GM23248 (cell line): Measurements from ENCODE around the gene KCNMA1. TPM values are rescaled to one million over a fixed set of nuclear protein-coding genes. Genes with fewer than 3 reads are reported as not detected.

Source experiments
- DNase-seq: peaks from one replicate; pipeline ENCODE4 v3.0.0-alpha.2; 2015
- H2AFZ ChIP-seq: fragments of 200-600 bp; sonication (generic); 2 replicates; pipeline ENCODE4 v1.6.1; 2016; ENCODE audit warnings: antibody characterized with exemption
- H3F3A ChIP-seq: fragments of 200-600 bp; sonication (generic); 2 replicates; pipeline ENCODE4 v1.6.1; 2016; ENCODE audit warnings: mild to moderate bottlenecking, antibody characterized with exemption, mixed run types; ENCODE audit not compliant: insufficient read depth
- H3K27ac ChIP-seq: fragments of 200-600 bp; sonication (generic); 2 replicates; pipeline ENCODE4 v1.5.1; 2016; ENCODE audit warnings: mild to moderate bottlenecking
- H3K27me3 ChIP-seq: fragments of 200-600 bp; sonication (generic); replicated peaks from 2 replicates; pipeline ENCODE4 v1.6.1; 2016; ENCODE audit warnings: mild to moderate bottlenecking; ENCODE audit not compliant: insufficient read depth
- H3K36me3 ChIP-seq: fragments of 200-600 bp; sonication (generic); 2 replicates; pipeline ENCODE4 v1.6.1; 2016; ENCODE audit warnings: low read depth, mild to moderate bottlenecking
- H3K4me1 ChIP-seq: fragments of 200-600 bp; sonication (generic); 2 replicates; pipeline ENCODE4 v1.6.1; 2016; ENCODE audit warnings: mild to moderate bottlenecking; ENCODE audit not compliant: insufficient read depth
- H3K4me2 ChIP-seq: fragments of 200-600 bp; sonication (generic); one replicate; pipeline ENCODE4 v1.6.1; 2016; ENCODE audit warnings: mild to moderate bottlenecking; ENCODE audit not compliant: unreplicated experiment
- H3K4me3 ChIP-seq: fragments of 200-600 bp; sonication (generic); 2 replicates; pipeline ENCODE4 v1.5.1; 2016; ENCODE audit warnings: mild to moderate bottlenecking
- H3K79me2 ChIP-seq: fragments of 200-600 bp; sonication (generic); 2 replicates; pipeline ENCODE4 v1.6.1; 2016; ENCODE audit warnings: mild to moderate bottlenecking; ENCODE audit not compliant: insufficient read depth
- H3K9ac ChIP-seq: fragments of 200-600 bp; sonication (generic); 2 replicates; pipeline ENCODE4 v1.6.1; 2016; ENCODE audit warnings: mild to moderate bottlenecking
- H3K9me2 ChIP-seq: fragments of 200-600 bp; sonication (generic); 2 replicates; pipeline ENCODE4 v1.6.1; 2016; ENCODE audit warnings: mixed run types, mild to moderate bottlenecking, moderate library complexity; ENCODE audit not compliant: insufficient read depth
- H3K9me3 ChIP-seq: fragments of 200-600 bp; sonication (generic); one replicate; pipeline ENCODE4 v1.6.1; 2017; ENCODE audit warnings: low read depth
- H4K20me1 ChIP-seq: fragments of 200-600 bp; sonication (generic); 2 replicates; pipeline ENCODE4 v1.6.0; 2016; ENCODE audit not compliant: insufficient read depth
- EZH2 ChIP-seq: fragments of 200-600 bp; sonication (generic); IDR thresholded peaks from 2 replicates; pipeline ENCODE4 v1.6.1; 2018; ENCODE audit warnings: antibody characterized with exemption, mild to moderate bottlenecking; ENCODE audit not compliant: insufficient read depth, poor library complexity, severe bottlenecking
- EZH2phosphoT487 ChIP-seq: fragments of 200-600 bp; sonication (generic); IDR thresholded peaks from 2 replicates; pipeline ENCODE4 v1.6.1; 2018; ENCODE audit warnings: antibody characterized with exemption, moderate library complexity, mild to moderate bottlenecking, low read depth; ENCODE audit not compliant: insufficient read depth
- WGBS, 2 experiments: methylation state at CpG; one replicate each; pipeline ENCODE4 v1.1.6; 2015 to 2017; ENCODE audit warnings: low lambda C conversion rate in 2 of 2, low coverage in 1 of 2; ENCODE audit errors: missing lambda C conversion rate in 2 of 2; 5-methylcytosine and 5-hydroxymethylcytosine counted together
- in situ Hi-C: fragments of 300-500 bp; cut with MboI; formaldehyde crosslinking; loops from 2 replicates; pipeline ENCODE4 v1.15.0; 2020
- polyA plus RNA-seq: library from polyadenylated mRNA; unstranded; fragments of >200 nt; fragmentation: Nextera tagmentation; extraction: Ambion mirVana; gene quantifications from 2 replicates; pipeline ENCODE4 v1.2.1, GENCODE V29; 2016
- total RNA-seq: library from RNA; depleted of rRNA; stranded (reverse); fragments of >200 nt; shearing (Covaris generic); gene quantifications from 2 replicates; pipeline ENCODE4 v1.2.3, GENCODE V29; 2014

Gene KCNMA1
- total and polyA plus RNA-seq, 2 experiments from 2014 or later, result 14.2 to 25.1 TPM

DNA sequence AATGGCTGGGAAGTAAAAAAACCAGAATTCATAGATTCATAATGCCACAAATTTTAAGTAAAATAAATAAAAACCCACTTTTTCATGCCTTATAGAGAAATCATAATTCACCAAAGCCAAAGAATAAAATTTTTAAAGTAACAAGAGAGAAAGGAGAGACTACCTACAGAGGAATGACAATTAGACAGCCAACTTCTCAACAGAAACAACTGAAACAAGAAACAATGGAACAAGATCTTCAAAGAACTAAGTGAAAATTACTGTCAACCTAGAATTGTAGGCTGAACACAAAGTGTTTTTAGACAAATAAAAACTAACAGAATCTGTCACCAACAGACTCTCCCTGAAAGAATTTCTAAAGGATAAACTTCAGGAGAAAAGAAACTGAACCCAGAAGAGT lies 15.6 kb upstream of the KCNMA1 start:
- no peaks in the 10 kb centered on the region for H3K79me2 ChIP-seq
- no peak overlapping the region for H3K9ac ChIP-seq
- no peaks in the 10 kb centered on the region for H3F3A ChIP-seq
- H3K4me1 ChIP-seq, result no peaks in the 10 kb centered on the region
- no peak overlapping the region for H3K4me3 ChIP-seq
- H3K36me3 ChIP-seq, result no peaks in the 10 kb centered on the region
- peaks cover 6% of the 10 kb centered on the region; the same call in 1 of the 2 replicates for H3K27me3 ChIP-seq
- TF ChIP-seq EZH2phosphoT487 (no peak), EZH2 (no peak)
- H4K20me1 ChIP-seq, result no peaks in the 10 kb centered on the region
- H3K4me2 ChIP-seq, result no peak overlapping the region
- in situ Hi-C loops, result no loop called here
- no peak for DNase-seq
- H3K27ac ChIP-seq, result no peak overlapping the region
- no peaks in the 10 kb centered on the region for H3K9me3 ChIP-seq
- no peaks in the 10 kb centered on the region for H3K9me2 ChIP-seq
- no peak overlapping the region for H2AFZ ChIP-seq

- H3K9me3 ChIP-seq, result no peaks in the 10 kb centered on the region
- H2AFZ ChIP-seq, result no peak overlapping the region
- no peak overlapping the region for H3K27ac ChIP-seq
- 71 to 75% methylated on average over 8 of the region's 8 CpGs for WGBS, 2 experiments
- no peak overlapping the region for H3K9ac ChIP-seq
- no peak for DNase-seq
- peaks cover 13% of the 10 kb centered on the region for H3K27me3 ChIP-seq
- H3K4me1 ChIP-seq, result no peaks in the 10 kb centered on the region
- no peaks in the 10 kb centered on the region for H3F3A ChIP-seq
- H3K9me2 ChIP-seq, result no peaks in the 10 kb centered on the region
- TF ChIP-seq EZH2phosphoT487, result no peak
- TF ChIP-seq EZH2, result no peak
- H3K4me3 ChIP-seq, result no peak overlapping the region
- H3K79me2 ChIP-seq, result no peaks in the 10 kb centered on the region
- no peaks in the 10 kb centered on the region for H4K20me1 ChIP-seq
- in situ Hi-C loops, result loop anchor here (10.0 kb wide), 1 partner anchor 395 kb away; no protein-coding TSS in a partner anchor
- H3K36me3 ChIP-seq, result no peaks in the 10 kb centered on the region
- no peak overlapping the region for H3K4me2 ChIP-seq
Observed at GRCh38 chr10:77649333-77650331, 12.0 kb upstream of the KCNMA1 start.

DNA sequence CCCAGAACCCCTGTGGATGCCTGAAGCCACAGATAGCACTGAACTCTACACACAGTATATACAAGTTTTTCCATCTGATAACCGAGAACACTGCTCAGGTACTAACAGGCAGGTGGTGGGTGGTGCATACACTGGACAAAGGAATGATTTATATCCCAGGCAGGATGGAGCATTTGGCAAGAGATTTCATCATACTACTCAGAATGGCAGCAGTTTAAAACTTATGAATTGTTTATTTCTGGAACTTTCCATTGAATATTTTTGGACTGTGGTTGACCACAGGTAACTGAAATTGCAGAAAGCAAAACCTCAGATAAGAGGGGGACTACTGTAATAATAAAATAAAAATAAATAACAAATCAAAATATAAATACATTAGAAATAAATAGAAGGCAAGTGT lies 10.9 kb upstream of the KCNMA1 start:
- no peak overlapping the region for H3K27ac ChIP-seq
- no peaks in the 10 kb centered on the region for H3F3A ChIP-seq
- no peak for TF ChIP-seq EZH2phosphoT487
- TF ChIP-seq EZH2, result no peak
- no peaks in the 10 kb centered on the region for H4K20me1 ChIP-seq
- H3K9ac ChIP-seq, result no peak overlapping the region
- no peak overlapping the region for H3K4me2 ChIP-seq
- WGBS, 2 experiments, result 89 to 90% methylated on average over 1 of the region's 1 CpG
- H3K27me3 ChIP-seq, result peaks cover 13% of the 10 kb centered on the region
- no peaks in the 10 kb centered on the region for H3K79me2 ChIP-seq
- no peak overlapping the region for H3K4me3 ChIP-seq
- in situ Hi-C loops, result loop anchor here (10.0 kb wide), 1 partner anchor 394 kb away; no protein-coding TSS in a partner anchor
- no peak for DNase-seq
- H3K4me1 ChIP-seq, result no peaks in the 10 kb centered on the region
- no peaks in the 10 kb centered on the region for H3K36me3 ChIP-seq
- H3K9me3 ChIP-seq, result no peaks in the 10 kb centered on the region
- no peak overlapping the region for H2AFZ ChIP-seq
- no peaks in the 10 kb centered on the region for H3K9me2 ChIP-seq

DNA sequence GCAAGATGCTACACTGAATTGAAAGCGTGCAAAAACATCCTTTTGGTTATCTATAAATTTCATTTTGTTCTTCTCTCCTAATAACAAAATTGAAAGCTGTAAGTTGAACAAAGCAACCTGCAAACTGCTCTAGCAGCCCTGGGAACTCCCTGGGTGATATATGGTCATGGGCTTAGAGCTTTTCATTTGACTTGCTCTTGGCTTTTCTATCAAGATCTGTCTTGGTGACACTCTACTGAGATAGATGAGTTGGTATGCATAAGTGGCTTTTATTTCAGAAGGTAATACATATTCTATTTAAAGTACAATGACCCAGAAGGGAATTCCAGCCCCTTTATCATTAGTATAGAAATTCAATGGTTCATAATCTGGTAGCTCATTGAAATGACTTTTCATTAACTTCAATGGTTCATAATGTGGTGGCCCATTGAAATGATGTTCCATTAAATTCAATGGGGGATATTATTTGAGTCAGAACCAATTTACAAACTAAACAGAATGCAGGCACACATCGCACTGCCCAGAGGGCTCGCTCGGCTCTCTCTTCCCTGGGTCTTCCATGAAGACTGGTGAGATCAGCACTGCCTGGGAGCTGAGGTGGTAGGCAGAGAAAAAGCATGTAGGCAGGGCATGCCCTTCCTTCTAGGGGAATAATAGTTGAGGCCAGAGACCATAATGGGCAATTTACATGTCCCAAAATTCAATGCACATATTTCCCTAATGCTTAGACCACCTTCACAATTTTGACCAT lies 10.1 kb upstream of the KCNMA1 start:
- Histone ChIP-seq H3K27ac (no peak overlapping the region), H4K20me1 (no peaks in the 10 kb centered on the region), H3K4me1 (no peaks in the 10 kb centered on the region), H3K9ac (no peak overlapping the region), H3F3A (no peaks in the 10 kb centered on the region), H3K4me2 (no peak overlapping the region), H3K27me3 (peaks cover 13% of the 10 kb centered on the region), H3K79me2 (no peaks in the 10 kb centered on the region), H3K36me3 (no peaks in the 10 kb centered on the region), H3K9me2 (no peaks in the 10 kb centered on the region), H3K4me3 (no peak overlapping the region), H2AFZ (no peak overlapping the region), H3K9me3 (no peaks in the 10 kb centered on the region)
- TF ChIP-seq EZH2phosphoT487 (no peak), EZH2 (no peak)
- WGBS, 2 experiments, result 92% methylated on average over 4 of the region's 4 CpGs
- DNase-seq, result no peak
- in situ Hi-C loops, result loop anchor here (10.0 kb wide), 1 partner anchor 393 kb away; no protein-coding TSS in a partner anchor
